HepG2 (cell line): ENCODE results near the gene POLR1C. TPM values are rescaled to one million over a fixed set of nuclear protein-coding genes. Genes with fewer than 3 reads are reported as not detected.

Experiments
- FOXC1 ChIP-seq: sonication (generic); formaldehyde crosslinking; IDR thresholded peaks from 2 replicates; pipeline ENCODE4 v1.8.0; 2022; ENCODE audit warnings: mild to moderate bottlenecking, missing genetic modification reagents, borderline replicate concordance
- NFIB ChIP-seq: sonication (generic); formaldehyde crosslinking; IDR thresholded peaks from 2 replicates; pipeline ENCODE4 v1.9.0; 2021; ENCODE audit warnings: missing genetic modification reagents, mild to moderate bottlenecking, borderline replicate concordance
- ZFP41 ChIP-seq: sonication (generic); formaldehyde crosslinking; IDR thresholded peaks from 2 replicates; pipeline ENCODE4 v1.4.0; 2020; ENCODE audit warnings: mild to moderate bottlenecking, missing genetic modification reagents, borderline replicate concordance
- ZNF33A ChIP-seq: sonication (generic); formaldehyde crosslinking; IDR thresholded peaks from 2 replicates; pipeline ENCODE4 v1.5.1; 2020; ENCODE audit warnings: missing genetic modification reagents, mild to moderate bottlenecking, moderate library complexity, borderline replicate concordance
- ZNF546 ChIP-seq: sonication (generic); formaldehyde crosslinking; conservative IDR thresholded peaks from 2 replicates; pipeline ENCODE4 v1.8.1; 2023; ENCODE audit warnings: mild to moderate bottlenecking, missing genetic modification reagents
- ZNF562 ChIP-seq: sonication (generic); formaldehyde crosslinking; IDR thresholded peaks from 2 replicates; pipeline ENCODE4 v1.8.0; 2022; ENCODE audit warnings: missing genetic modification reagents, borderline replicate concordance
- ZNF841 ChIP-seq: sonication (generic); formaldehyde crosslinking; IDR thresholded peaks from 2 replicates; pipeline ENCODE4 v1.8.1; 2023; ENCODE audit warnings: missing genetic modification reagents, borderline replicate concordance
- polyA plus RNA-seq, 8 experiments: library from polyadenylated mRNA; depleted of rRNA in 3 of 8; stranded (reverse) in 7 of 8; unstranded in 1 of 8; fragments of >200 nt; fragmentation: Illumina TruSeq in 4 of 8; extraction: Trizol in 4 of 8; gene quantifications; 2 replicates each; pipeline versions ENCODE4 v1.2.1 to v1.2.3, GENCODE V29; 2011 to 2016; ENCODE audit warnings: low read depth in 4 of 8, missing spikeins in 1 of 8, mixed read lengths in 1 of 8; ENCODE audit not compliant: insufficient read depth in 1 of 8
- total RNA-seq, 5 experiments: library from RNA; depleted of rRNA; stranded (reverse); fragments of >200 nt; fragmentation: Illumina TruSeq; extraction: Trizol; gene quantifications; 2 replicates each; pipeline ENCODE4 v1.2.3, GENCODE V29; 2016; ENCODE audit warnings: low read depth in 1 of 5
- TF ChIP-seq, protein P1 (sequence below): IDR thresholded peaks from 2 replicates; pipeline ENCODE4 v1.6.1; 2016; ENCODE audit warnings: control low read depth
- TF ChIP-seq, protein P2 (sequence below): sonication (generic); formaldehyde crosslinking; IDR thresholded peaks from 2 replicates; pipeline ENCODE4 v1.5.1; 2020; ENCODE audit warnings: mild to moderate bottlenecking, moderate library complexity, missing genetic modification reagents
- TF ChIP-seq, protein P3 (sequence below): sonication (generic); formaldehyde crosslinking; IDR thresholded peaks from 2 replicates; pipeline ENCODE4 v1.5.0; 2020; ENCODE audit warnings: missing genetic modification reagents
- TF ChIP-seq, protein P4 (sequence below): sonication (generic); formaldehyde crosslinking; IDR thresholded peaks from 2 replicates; pipeline ENCODE4 v1.4.0; 2020; ENCODE audit warnings: missing genetic modification reagents
- TF ChIP-seq, protein P5 (sequence below): IDR thresholded peaks from 2 replicates; pipeline ENCODE4 v1.6.1; 2016; ENCODE audit warnings: low read depth, missing genetic modification reagents, missing compliant biosample characterization

Gene POLR1C
- total and polyA plus RNA-seq, 2 of the 13 experiments (the other 11 are each of a cell fraction or from before 2014, with no cell fraction given), result 62.6 to 72.2 TPM

DNA sequence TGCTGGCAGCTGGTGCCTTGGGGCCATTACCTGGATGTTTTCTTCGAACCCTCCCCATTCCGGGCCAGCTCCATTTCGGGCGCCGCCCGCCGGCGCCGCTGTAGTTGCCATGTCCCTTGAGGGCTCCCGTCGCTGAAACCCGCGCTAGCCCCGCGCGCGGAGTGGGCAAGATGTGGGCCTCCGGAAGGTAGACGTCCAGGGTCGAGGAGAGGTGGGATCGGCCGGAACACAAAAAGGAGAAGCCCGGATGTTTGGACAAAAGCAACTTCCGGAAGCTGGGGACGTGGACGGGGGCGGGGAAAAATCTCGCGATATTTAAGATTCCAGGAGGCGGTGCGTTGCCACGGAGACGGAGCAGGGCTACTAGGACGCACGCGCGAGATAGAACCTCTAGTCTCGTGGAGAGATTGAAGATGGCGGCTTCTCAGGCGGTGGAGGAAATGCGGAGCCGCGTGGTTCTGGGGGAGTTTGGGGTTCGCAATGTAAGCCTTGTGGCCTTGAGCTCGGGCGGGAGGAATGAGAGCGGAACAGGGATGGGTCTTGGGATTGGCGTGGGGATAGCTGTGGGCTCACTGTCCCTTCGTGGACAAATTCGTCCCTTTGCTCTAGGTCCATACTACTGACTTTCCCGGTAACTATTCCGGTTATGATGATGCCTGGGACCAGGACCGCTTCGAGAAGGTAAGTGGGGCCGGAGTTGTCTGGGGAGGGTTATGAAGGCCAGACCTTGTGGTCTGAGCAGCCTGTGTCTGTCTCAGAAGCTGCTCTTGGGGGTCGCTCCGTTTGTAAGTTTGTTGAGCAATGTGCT is at the start of gene POLR1C, which contains the start of gene YIPF3 (continued):
- TF ChIP-seq, protein P1, sequence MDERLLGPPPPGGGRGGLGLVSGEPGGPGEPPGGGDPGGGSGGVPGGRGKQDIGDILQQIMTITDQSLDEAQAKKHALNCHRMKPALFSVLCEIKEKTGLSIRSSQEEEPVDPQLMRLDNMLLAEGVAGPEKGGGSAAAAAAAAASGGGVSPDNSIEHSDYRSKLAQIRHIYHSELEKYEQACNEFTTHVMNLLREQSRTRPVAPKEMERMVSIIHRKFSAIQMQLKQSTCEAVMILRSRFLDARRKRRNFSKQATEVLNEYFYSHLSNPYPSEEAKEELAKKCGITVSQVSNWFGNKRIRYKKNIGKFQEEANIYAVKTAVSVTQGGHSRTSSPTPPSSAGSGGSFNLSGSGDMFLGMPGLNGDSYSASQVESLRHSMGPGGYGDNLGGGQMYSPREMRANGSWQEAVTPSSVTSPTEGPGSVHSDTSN (CRISPR knock-in tag), result no peak; the same call in 1 of the 2 replicates
- 0 out of 2 replicates have a peak, but pooled peaks have one; percentile 92 for TF ChIP-seq ZNF33A (CRISPR knock-in tag)
- no peak for TF ChIP-seq FOXC1 (CRISPR knock-in tag)
- TF ChIP-seq ZNF841 (CRISPR knock-in tag), result no peak; the same call in 1 of the 2 replicates
- TF ChIP-seq, protein P2, sequence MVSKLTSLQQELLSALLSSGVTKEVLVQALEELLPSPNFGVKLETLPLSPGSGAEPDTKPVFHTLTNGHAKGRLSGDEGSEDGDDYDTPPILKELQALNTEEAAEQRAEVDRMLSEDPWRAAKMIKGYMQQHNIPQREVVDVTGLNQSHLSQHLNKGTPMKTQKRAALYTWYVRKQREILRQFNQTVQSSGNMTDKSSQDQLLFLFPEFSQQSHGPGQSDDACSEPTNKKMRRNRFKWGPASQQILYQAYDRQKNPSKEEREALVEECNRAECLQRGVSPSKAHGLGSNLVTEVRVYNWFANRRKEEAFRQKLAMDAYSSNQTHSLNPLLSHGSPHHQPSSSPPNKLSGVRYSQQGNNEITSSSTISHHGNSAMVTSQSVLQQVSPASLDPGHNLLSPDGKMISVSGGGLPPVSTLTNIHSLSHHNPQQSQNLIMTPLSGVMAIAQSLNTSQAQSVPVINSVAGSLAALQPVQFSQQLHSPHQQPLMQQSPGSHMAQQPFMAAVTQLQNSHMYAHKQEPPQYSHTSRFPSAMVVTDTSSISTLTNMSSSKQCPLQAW (CRISPR knock-in tag), result peak; percentile 97
- TF ChIP-seq, protein P3, sequence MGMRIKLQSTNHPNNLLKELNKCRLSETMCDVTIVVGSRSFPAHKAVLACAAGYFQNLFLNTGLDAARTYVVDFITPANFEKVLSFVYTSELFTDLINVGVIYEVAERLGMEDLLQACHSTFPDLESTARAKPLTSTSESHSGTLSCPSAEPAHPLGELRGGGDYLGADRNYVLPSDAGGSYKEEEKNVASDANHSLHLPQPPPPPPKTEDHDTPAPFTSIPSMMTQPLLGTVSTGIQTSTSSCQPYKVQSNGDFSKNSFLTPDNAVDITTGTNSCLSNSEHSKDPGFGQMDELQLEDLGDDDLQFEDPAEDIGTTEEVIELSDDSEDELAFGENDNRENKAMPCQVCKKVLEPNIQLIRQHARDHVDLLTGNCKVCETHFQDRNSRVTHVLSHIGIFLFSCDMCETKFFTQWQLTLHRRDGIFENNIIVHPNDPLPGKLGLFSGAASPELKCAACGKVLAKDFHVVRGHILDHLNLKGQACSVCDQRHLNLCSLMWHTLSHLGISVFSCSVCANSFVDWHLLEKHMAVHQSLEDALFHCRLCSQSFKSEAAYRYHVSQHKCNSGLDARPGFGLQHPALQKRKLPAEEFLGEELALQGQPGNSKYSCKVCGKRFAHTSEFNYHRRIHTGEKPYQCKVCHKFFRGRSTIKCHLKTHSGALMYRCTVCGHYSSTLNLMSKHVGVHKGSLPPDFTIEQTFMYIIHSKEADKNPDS (CRISPR knock-in tag), result no peak
- no peak for TF ChIP-seq ZNF546
- no peak for TF ChIP-seq NFIB (CRISPR knock-in tag)
- no peak for TF ChIP-seq ZNF562 (CRISPR knock-in tag)
- TF ChIP-seq, protein P4, sequence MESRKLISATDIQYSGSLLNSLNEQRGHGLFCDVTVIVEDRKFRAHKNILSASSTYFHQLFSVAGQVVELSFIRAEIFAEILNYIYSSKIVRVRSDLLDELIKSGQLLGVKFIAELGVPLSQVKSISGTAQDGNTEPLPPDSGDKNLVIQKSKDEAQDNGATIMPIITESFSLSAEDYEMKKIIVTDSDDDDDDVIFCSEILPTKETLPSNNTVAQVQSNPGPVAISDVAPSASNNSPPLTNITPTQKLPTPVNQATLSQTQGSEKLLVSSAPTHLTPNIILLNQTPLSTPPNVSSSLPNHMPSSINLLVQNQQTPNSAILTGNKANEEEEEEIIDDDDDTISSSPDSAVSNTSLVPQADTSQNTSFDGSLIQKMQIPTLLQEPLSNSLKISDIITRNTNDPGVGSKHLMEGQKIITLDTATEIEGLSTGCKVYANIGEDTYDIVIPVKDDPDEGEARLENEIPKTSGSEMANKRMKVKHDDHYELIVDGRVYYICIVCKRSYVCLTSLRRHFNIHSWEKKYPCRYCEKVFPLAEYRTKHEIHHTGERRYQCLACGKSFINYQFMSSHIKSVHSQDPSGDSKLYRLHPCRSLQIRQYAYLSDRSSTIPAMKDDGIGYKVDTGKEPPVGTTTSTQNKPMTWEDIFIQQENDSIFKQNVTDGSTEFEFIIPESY (CRISPR knock-in tag), result peak; percentile 64; the same call in 1 of the 2 replicates
- TF ChIP-seq ZFP41, result 0 out of 2 replicates have a peak, but pooled peaks have one; percentile 58
- TF ChIP-seq, protein P5, sequence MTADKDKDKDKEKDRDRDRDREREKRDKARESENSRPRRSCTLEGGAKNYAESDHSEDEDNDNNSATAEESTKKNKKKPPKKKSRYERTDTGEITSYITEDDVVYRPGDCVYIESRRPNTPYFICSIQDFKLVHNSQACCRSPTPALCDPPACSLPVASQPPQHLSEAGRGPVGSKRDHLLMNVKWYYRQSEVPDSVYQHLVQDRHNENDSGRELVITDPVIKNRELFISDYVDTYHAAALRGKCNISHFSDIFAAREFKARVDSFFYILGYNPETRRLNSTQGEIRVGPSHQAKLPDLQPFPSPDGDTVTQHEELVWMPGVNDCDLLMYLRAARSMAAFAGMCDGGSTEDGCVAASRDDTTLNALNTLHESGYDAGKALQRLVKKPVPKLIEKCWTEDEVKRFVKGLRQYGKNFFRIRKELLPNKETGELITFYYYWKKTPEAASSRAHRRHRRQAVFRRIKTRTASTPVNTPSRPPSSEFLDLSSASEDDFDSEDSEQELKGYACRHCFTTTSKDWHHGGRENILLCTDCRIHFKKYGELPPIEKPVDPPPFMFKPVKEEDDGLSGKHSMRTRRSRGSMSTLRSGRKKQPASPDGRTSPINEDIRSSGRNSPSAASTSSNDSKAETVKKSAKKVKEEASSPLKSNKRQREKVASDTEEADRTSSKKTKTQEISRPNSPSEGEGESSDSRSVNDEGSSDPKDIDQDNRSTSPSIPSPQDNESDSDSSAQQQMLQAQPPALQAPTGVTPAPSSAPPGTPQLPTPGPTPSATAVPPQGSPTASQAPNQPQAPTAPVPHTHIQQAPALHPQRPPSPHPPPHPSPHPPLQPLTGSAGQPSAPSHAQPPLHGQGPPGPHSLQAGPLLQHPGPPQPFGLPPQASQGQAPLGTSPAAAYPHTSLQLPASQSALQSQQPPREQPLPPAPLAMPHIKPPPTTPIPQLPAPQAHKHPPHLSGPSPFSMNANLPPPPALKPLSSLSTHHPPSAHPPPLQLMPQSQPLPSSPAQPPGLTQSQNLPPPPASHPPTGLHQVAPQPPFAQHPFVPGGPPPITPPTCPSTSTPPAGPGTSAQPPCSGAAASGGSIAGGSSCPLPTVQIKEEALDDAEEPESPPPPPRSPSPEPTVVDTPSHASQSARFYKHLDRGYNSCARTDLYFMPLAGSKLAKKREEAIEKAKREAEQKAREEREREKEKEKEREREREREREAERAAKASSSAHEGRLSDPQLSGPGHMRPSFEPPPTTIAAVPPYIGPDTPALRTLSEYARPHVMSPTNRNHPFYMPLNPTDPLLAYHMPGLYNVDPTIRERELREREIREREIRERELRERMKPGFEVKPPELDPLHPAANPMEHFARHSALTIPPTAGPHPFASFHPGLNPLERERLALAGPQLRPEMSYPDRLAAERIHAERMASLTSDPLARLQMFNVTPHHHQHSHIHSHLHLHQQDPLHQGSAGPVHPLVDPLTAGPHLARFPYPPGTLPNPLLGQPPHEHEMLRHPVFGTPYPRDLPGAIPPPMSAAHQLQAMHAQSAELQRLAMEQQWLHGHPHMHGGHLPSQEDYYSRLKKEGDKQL (CRISPR knock-in tag), result no peak
